HG03575 (cell line): ENCODE results near the gene CLCN7.

Experiments
- ATAC-seq: cut with Tn5 transposase; IDR thresholded peaks from one replicate; pipeline ENCODE4 v1.9.1; 2021; ENCODE audit not compliant: unreplicated experiment, insufficient number of reproducible peaks, low FRiP score; ENCODE audit errors: extremely low read depth

Gene CLCN7

DNA sequence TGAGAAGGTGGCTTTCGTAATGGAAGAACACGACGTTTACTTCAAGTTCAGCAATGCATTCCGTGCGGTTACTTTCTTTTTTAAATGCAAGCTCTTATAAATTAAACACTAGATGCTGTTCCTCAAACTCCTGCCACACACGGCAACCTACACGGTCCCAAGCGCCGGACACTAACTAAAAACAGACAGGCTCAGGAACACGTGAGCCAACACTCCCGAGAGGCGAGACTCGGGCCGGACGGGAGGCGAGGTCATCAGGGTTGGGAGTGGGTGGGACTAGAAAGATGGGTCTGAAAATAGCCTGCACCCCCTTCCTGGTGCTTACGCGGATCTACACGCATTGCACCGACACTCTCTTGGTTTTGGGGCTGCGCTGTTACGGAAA lies 6.4 kb downstream of the CLCN7 start:
- no peak for ATAC-seq

DNA sequence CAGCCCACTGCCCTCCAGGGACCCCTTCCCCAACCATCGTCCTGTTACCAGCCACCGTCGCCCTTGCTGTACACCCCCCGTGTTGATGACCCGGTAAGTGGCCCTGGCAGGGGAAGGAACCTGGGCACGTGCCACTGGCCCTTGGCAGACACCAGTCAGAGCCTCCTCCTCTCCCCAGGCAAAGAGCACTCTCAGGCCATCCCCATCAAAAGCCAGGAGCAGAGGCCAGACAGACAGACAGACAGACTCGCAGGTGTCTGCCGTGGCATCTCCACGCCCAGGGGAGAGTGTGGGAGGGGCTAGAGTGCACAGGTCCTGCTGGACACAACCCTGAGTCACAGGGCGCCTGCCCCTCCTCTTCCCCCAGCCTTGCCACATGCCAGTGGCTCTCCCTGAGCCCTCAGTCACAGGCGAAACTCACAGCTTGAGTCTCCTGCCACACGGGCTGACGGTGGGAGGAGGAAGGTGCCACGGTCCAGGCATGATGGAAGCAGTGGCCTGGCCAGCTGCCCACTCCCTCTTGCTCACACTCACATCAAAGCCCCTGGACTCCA lies 7.8 kb downstream of the CLCN7 start:
- no peak for ATAC-seq

DNA sequence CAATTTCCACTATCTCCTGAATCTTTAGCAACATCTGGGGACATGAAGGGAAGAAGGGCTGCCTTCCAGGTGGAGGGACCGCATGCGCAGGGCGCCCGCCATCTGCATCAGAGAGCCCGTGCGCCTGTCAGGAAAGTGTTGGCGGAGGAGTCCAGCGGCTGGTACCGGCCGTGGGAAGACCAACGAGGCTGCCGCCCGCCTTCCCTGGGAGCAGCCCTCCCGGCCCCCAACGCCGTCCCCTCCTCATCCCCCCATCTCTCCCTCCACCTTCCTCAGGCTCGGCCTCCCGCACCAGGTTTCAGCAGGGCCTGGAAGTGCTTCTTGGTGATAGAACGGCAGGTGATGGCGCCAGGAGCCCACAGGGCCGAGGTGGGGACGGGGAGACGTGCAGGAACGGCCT lies 8.8 kb downstream of the CLCN7 start:
- no peak for ATAC-seq

DNA sequence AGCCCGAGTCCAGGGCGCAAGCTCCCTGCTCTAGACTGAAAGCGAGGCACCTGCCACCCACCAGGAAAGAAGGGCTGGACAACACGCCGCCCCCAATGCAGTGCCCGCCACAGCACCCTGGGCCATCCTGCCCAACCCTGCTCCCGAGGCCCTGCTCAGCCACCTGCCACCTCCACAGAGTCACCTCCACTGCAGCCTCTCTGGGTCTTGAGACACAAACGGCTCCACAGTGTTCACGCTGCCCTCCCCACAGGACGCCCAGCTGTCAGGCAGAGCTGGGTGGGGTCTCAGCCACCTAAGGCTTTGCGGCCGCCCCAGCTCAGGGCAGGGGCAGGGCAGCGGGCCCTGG lies 9.3 kb downstream of the CLCN7 start:
- ATAC-seq: no peak

DNA sequence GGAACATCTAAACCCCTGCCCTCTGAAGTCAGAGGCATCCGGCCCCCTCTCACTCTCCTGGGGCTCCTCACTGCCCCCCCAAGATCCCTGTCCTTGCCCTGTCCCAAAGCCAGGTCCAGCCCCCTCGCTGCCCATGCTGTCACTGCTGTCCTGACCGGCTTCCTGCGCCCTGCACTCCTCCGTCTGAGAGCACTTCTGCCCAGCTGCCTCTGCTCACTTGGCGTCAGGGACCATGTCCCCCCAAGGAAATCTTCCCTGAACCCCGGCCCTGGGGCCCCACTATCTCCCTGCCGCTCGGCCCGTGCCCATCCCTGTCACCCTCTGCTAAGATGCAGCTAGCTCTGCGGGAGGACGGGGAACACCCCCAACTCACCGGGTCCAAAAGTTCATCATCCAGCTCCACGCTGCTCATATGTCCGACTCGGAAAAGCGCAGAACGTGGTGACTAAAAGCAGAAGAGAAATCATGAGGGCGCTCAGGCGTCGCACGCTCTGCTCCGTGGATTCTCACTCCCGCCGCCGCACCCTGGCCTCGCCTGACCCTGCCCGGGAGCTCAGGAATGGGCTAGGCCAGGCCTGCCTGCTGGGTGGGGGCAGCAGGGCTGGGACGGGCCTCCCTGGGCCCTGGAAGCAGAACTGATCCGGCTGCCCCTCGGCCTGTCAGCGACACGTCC lies 9.8 kb downstream of the CLCN7 start:
- ATAC-seq: no peak

DNA sequence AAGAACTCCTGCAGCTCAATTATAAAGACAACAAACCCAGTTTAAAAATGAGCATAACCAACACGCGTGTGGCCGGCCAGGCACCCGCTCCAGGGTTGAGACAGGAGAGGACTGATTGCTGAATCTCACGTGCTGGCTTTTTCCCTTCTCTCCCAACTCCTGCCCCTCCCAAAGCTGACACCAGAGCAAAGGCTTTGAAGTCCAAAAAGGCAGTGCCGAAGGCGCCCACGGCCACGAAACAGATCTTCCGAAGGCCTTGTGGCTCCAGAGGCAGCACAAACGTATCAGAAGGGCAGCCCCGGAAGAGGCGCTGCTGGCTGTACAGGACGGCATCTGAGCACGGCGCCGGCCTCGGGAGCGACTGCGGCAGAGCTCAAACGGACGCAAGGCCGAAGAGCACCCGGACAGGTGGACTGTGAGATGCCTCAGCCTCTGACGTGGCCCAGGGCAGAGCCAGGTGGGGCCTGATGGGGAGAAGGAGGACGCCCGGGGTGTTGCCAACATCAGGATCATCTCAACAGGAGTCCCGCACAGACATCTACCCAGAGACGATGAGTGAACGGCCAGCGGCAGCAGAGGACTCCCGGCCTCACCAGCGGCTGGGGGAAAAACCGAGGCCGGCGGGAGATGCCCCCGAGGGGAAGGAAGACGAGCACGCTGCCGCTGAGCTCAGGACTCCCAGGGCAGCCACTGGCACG lies 10.5 kb downstream of the CLCN7 start:
- no peak for ATAC-seq

DNA sequence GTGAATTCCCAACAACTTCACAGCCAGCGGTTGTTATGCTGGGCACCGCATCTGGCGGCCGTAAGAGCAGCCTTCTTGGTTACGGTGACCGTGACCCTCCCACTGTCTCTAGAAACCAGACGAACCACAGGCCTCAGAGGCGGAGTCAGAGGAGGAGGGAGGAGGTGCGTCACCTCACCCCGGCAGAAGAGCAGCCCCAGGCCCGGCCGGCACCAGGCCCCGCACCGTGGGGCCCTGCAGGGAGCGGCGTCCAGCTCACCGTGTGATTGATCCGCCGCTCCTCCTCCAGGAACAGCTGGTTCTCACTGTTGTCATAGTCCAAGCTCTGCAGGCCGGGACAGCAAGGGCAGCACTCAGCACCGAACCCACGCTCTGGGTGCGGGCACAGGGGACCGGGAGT lies 13.7 kb downstream of the CLCN7 start:
- no peak for ATAC-seq

DNA sequence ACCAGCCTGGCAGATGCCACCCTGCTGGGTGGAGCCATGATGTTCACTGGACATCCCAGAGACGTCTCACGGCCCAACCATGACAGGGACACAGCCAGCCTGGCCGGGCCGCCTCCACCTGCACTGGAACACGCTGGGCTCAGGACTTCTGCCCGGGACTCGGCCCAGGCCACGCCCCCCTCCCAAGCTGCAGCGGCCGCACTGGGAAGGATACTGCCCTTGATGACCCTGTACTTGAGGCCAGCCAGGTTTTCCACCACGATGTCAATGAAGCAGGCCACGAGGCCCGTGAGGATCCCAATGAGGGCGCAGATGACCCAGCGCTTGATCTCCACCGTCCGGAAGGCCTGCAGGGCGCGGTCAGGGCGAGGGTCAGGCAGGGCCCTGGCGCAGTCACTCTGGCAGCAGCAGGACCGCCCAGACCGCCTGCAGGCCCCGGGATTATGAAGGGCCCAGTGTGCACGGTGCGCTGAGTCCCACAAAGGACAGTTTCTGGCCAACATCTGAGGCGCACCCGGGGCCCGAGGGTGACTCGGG lies 14.2 kb downstream of the CLCN7 start:
- no peak for ATAC-seq

DNA sequence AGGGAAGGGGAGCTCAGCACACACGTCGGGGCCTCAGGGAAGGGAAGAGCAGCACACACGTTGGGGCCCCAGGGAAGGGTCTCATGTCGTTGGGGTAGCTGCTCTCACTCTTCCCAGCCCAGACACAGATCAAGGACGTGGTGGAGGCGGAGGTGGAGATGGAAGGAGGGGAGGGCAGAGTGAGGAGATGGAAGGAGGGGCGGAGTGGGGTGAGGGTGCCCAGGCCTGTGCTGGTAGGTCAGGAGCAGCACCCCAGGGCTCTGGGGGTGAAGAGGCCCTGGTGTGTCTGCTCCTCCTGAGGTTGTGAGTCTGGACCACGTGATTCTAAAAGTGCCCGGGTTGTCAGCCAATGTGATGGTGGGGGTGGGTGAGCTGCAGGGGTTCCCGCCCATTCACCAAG lies 14.9 kb downstream of the CLCN7 start:
- no peak for ATAC-seq

DNA sequence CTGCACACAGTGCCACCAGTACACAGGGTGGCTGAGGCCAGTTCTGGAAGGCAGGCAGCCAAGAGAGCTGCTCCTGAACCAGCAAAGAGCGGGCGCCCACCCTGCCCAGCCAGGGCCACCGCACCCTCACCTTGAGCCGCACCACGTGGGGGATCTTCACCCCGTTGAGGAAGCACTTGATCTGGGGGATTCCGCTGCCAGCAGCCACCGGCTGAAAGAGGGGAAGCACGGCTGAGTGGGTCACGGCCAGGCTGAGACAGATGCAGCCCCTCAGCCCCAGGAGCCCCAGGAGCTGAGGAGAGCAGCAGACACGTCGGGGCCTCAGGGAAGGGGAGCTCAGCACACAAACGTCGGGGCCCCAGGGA lies 15.9 kb downstream of the CLCN7 start:
- ATAC-seq: no peak

DNA sequence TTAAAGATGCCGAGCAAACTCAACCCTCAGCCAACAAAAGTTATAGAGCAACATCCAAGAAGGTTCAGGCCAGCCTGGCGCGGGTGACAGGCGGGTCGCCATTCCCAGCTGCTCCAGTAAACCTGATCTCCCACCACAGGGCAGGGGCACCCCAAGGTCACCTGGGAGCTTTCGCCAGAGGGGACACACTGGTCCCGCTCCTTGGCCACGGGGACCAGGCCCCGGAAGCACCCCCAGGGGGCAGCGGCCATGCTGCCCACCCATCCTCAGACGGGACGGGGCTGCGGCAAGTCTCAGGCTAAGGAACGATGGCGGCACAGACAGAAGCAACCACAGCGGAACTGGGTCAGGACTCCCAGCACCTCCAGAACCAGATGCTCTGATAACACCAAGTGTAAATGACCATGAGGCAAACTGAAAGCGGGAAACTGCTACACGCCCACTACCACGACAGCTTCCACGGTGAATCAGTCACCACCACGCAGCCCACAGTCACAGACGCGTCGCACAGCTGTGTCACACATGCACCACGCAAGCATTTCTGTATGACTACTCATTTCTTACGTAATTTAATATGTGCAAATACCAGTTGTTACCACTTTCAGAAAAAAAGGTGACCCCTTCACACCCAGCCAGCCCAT lies 16.4 kb downstream of the CLCN7 start:
- ATAC-seq: no peak

DNA sequence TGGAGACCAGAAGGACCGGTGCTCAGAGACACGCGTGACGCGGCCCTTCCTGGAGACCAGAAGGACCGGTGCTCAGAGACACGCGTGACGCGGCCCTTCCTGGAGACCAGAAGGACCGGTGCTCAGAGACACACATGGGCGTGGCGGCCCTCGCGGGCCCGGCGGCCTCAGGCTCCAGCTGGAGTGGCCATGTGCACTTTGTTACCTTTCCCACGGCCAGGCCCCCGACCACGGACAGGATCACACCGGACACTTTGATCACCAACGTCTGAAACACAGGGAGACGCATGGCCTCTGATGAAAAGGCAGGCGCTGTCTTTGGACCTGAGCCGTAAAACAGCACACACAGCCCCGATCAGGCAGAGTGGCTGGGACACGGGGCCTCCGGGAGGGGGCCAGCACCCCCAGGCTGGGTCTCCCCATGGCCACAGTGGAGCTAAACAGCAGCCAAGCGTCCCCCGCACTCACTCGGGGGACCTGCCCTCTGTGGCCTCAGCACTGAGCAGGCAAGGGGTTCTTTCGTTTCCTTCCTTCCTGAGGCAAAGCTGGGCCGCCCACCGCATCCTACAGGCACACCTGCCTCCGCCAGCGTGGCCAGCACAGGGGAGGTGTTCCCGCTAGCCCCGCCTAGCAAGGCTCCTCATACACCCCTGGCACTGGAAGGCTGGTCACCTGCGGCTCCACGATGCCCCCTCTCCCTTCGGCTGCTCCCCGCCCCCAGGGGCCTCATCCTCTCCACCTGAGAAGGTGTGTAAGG lies 17.2 kb downstream of the CLCN7 start:
- no peak for ATAC-seq

DNA sequence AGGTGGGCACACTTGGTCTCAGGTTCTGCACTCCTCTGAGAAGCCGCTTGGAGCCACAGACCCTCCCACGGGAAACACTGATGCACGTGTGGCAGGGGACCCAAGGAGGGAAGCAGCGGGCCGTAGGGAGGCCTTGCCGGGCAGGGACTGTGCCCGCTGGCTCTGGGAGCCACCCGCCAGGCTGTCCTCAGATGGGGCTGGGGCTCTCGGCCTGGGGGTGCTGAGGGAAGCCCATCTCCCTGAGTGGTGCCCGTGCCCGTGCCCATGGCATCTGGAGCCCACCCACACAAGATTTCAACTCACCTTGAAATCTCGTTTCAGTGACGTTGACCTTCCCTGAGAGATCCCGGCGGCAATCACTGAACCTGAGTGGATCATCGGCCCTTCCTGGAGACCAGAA lies 17.9 kb downstream of the CLCN7 start:
- no peak for ATAC-seq

DNA sequence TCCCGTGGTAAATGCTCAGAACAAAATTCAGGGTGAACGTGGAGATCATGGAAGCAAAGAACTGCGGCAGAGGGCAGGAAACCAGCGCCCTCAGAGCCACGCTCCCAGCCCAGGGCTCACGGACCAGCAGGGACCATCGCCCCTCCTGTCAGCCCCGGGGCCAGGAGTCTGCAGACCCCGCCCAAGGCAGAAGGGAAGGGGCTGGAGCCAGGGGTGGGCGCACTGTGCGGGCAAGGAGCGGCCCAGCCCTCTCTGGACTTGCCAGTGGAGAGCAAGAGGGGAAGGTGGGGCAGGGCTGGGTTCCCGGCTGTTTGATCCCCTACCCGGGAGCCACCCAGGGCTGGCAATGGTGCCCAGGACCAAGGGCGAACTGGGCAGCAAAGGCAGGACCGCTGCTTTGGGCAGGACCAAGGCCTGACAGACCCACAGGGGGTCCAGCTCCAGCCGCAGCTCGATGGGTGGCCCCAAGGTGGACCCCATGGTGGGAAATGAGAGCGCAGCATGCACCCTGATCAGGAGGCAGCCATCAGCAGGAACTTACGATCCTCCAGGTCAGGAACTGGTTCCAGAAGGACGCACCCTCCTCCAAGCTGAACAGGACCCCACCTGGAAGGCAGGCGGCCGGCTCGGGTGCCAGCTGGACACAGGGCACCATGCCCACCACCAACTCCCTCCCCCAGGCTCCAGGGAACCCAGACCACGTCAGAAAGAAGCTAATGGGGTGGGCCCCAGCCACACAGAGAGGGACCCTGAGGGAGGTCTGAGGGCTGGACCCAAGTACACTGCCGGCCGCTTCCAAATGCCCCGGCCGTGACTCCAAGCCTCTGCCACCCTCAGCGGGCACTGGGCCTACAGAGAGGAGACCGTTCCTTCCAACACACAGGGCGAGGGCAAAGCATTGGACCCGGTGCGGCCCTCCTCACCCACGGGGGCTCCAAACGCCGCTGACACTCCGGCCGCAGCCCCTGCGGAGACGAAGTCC lies 19.3 kb downstream of the CLCN7 start:
- ATAC-seq: no peak

DNA sequence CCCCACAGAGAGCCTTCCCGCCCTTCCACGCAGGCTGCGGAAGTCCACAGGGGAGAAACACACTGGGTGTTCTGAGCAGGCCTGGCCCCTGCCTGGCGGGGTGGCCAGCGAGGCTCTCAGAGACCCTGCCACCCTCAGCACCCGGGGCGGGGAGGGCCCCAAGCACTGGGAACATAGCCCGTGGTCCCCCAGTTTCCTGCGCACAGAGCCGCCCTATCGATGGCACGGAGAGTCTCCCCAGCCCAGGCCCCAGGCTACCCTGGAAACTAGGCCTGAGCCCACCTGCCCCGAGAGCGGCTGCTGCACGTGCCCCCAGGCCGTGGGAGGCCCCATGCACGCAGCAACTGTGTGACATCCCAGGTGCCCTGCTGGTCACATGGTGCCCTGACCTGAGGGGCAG lies 20.3 kb downstream of the CLCN7 start:
- ATAC-seq: no peak

DNA sequence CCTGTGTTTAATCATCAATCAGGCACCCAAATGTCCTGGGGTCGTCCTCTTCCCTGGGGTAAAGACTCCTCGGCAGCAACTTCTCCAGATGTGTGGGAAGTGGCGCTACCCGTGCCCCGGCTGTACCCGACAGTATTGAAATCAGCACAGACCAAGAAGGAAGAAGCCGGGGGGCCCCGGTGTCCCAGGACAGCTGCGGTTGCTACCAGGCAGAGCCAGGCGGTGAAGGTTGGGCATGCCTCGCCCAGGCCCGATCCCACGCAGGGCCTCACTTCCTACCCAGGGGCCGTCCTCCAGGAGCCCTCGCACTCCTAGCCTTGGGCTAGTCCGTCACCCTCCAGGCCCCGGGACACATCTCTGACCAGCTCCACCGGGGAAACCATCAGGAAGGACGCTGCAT lies 21.5 kb downstream of the CLCN7 start:
- ATAC-seq: no peak

DNA sequence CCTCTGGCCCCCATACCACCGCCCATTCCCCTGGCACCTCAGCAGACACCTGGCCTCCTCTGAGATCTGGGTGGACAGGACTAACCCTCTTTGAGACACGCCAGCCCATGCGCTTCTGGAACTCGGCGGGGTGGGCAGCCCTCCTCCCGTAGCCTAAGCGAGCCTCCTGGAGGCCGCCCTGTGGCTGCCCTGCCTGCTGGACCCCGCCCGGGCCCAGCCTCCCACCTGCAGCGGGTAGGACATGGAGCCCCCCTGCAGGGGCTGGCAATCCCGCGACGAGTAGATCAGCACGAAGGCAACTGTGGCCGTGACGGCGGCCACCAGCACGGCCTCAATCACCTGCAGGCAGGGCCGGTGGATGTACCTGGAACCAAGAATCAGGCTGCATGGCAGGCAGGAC lies 22.3 kb downstream of the CLCN7 start:
- no peak for ATAC-seq

DNA sequence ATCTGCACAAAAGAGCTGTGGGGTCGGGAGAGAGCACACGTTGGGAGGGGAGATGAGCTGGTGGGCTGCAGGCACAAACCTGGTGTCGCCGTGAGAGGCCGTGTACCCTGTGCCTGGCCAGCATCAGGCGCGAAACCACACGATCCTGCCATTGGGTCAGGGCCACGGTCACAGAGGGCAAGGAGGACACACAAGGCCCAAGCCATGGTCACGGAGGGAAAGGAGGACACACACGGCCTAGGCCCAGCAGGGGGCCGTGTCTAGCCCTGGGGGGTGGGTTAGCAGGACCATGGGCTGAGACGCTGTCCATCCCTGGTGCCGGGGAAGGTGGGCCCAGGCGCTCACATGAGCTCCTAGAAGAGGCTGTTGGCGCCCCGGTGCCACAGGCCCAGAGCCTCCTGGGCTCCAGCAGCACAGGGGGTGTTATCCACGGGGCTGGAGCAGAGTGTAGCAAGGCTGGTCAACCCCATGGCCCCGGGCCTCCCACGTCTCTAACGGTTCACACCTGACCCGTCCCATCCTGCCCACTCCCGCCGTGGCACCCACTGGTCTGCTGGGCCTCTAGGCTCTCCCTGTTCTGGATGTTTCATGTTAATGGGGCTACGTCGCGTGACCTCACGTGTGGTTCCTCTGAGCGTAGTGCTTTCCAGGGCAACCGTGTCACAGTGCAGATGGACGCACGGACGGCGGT lies 23.0 kb downstream of the CLCN7 start:
- ATAC-seq: no peak
